Measurements from ENCODE around the gene WFS1.

Gene WFS1

DNA sequence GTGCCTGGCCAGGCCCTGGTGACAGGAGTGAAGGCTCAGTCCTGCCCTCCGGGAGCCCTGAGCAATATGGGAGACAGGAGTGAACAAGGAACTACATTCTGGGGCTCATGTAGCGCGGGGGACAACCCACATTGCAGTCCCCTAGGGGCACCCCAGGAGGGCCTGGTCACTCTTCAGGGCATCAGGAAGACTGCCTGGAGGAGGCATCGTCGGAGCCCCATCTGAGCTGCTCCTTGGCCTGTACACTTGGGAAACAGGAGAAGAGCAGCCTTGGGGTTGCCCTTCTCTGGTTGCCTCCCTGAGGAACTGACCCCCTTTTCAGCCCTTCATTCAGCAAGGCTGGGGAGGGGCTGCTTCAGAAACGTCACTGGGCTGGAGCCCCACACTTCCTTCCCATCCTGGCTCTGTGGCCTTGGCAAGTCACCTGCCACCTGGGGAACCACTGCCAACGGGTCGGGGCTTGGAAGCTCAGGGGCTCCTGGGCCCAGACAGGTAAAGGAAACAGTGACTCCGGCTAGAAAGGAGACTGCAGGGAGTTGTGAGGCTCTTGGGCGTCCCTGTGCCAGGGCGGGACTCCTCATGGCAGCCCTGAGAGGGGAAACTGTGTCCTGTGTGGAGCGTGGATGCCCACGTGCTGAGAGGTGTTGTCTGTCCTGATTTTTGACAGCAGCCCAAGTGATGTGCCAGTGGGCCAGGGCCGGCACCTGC is 10.1 kb downstream of the WFS1 start:
- no peak for DNase-seq (ENCODE audit: low spot score)
- no peak for FAIRE-seq

DNA sequence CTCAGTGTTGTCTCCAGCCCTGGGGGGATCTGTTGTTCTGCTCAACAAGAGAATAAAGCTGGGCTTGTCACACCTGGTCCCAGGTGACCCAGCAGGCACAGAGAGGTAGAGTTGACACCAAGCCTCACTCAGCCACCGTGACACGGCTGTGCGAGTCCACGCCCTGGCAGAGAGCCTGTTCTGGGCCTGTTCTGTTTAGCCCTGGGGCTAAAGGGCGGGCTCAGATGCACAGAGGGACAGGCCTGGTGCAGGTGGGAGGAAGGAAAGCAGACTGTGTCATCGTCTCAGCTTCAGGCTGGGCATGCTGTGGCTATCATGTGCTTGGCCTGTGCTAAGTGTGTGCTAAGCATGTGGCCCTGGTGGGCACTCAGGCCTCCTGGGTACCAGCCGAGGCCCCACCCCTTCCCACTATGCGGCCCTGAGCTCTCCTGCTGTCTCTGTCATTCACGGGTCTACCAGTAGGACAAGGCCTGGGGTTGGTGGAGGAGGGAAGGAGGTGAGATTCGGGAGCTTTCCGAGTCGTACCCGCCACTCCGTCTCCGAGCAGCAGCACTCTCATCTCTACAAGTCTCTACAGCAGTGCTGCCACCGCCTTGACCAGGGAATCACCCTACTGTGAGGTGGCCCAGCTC is 10.8 kb downstream of the WFS1 start:
- FAIRE-seq, result no peak
- no peak for DNase-seq (ENCODE audit: low spot score)

DNA sequence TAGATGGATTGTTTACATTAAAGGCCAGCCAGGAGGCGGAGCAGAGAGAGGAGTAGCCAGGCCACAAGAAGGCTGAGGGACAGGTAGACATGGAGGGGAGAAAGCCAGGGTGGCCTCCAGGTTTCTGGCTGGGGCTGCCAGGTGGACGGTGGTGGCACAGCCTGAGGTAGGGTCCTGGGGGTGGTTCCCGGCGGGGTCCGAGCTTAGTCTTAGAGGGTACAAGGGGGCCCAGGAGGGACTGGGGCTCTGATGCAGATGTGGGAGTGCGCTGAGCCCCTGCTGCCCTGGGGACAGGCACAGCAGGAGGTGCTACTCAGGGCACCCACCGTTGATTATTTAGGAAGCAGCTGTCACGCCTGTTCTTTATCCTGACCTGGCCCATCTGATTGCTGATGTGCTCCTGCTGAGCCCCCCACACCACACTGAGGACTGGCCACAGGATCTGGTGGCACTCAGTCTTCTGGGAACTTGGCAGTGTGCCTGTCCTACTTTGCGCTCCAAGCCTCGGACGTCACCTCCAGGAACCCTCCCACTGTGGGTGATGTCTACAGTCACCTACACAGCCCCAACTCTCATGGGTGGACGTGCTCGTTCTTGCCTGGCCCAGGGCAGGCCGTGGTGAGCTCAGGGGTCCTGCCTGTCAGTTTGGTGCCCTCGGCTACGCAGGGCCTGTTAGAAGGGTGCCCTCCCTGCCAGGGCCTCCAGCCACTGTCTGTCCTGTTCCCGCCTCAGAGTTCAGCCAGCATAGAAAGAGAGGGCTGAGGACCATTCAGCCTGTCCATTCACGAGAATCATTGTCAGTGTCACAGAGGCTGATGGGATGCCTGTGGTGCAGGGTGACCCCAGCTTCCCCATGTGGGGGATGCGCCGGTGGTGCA is 12.0 kb downstream of the WFS1 start:
- no peak for DNase-seq (ENCODE audit: low spot score)
- no peak for FAIRE-seq

DNA sequence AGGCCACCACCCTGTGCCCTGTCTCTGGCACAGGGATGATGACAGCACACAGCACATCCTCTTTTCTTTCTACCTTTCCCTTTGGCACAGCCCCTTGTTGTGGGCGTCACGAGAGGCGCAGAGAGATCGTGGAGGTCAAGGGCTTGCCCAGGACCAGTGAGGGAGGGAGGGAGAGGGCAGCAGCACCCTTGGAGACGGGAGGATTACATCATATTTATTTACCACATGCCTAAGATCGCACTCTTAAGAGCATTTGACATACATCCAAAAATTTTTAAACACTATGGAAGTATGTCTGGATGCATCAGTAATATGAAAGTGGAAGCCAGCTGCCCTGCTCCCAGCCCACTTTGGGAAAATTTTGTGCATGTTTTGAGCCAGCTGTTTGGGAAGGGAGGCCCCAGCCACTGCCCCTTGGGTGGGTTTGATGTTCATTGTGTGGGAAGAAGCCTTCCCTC is 12.7 kb downstream of the WFS1 start:
- FAIRE-seq (no peak), DNase-seq (ENCODE audit: low spot score) (no peak)

DNA sequence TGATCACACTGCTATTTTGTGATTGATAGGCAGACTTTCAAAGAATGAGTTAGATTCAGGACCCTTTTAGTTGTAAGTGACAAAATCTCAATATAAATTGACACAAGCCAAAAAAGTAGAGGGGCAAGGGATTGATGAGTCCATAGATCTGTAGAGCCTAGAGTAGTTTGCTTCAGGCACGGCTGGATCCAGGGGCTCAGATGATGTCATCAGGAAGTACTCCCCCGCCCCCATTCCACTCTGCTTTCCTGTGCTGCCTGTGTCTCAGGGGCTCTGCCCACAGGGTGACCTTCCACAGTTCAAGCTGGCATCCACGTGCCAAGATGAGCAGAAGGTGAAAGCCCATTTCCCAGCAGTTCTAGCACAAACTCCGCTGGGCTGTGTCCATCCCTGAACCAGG is 13.6 kb downstream of the WFS1 start:
- no peak for DNase-seq (ENCODE audit: low spot score)
- no peak for FAIRE-seq

DNA sequence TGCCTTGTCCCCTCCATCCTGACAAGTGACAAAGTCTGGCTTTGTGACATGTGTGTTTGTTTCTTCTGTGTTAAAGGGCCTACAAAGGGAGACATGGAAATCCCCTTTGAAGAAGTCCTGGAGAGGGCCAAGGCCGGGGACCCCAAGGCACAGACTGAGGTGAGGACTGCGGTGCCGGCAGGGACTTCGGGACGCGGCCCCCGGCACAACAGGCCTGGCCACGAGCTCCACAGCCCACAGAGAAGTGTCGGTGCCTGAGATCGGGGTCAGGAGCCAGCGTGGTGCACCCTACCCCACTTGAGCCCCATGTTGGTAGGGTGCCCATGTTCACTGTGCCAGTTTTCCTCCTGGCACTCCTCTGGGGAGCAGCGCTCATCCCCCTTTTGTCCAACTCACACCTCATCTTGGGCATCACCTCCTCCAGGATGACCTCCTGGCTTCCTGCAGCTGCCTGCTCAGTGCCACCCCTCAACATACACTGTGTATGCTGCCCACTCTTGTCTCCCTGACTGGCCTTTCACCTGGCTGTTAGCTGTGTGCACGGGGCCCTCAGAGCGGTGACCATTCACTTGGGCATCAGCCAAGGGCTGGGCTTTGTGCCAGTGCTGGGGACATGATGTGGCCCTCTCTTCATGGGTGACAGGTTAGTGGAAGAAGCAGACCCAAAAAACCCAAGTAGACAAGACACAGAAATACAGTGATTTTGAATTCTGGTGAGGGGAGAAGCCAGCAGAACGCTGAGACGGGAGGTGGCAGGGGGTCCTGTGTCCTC is 17.6 kb downstream of the WFS1 start:
- FAIRE-seq, result no peak
- DNase-seq (ENCODE audit: low spot score), result no peak

DNA sequence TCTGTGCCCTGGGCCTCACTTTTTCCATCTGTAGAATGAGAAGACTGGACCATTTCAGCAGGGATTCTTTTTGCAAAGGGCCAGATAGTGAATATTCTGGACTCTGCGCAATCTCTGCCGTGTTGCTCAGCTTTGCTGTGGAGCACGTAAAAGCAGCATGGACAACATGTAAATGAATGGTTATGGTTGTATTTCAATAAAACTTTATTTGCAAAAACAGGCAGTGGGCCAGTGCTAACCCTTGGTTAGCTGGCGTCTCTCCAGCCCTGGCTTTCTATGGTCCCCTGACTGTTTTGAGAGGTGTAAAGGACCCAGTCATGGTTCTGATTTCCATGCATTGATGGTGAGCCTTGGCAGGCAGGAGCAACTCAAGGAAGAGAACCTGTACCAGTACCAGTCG is 18.7 kb downstream of the WFS1 start:
- FAIRE-seq, result no peak
- no peak for DNase-seq (ENCODE audit: low spot score)

DNA sequence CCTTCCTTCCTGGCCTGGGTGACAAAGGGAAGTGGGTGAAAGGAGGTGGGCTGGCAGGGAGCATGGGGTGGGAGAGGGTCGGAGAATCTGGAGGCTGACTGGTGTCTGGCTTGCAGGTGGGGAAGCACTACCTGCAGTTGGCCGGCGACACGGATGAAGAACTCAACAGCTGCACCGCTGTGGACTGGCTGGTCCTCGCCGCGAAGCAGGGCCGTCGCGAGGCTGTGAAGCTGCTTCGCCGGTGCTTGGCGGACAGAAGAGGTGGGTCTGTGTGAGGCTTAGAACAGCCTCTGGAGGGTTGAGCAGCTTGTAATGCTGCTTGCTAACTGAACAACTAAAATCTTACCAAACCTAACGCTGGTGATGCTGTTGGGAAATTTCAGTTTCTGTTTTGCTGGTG is 19.2 kb downstream of the WFS1 start:
- FAIRE-seq (no peak), DNase-seq (ENCODE audit: low spot score) (no peak)

DNA sequence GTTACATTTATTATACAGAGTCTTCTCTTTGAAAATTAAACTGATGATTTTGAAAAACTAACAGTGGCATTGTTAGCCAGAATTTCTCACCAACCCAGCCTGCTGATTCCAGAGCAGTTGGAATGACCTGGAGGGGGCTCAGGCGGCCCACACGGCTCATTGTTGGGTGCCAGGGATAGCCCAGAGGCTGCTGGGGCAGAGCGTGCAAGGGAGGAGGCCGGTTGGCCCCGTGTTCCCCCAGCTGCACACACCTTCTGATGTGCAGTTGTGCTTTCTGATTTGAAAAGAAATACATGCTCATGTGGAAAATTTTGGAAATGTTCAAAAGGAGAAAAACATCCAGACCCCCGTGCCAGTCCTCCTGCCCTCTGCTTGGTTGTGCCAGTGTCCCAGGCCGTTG is 20.6 kb downstream of the WFS1 start:
- FAIRE-seq, result no peak

DNA sequence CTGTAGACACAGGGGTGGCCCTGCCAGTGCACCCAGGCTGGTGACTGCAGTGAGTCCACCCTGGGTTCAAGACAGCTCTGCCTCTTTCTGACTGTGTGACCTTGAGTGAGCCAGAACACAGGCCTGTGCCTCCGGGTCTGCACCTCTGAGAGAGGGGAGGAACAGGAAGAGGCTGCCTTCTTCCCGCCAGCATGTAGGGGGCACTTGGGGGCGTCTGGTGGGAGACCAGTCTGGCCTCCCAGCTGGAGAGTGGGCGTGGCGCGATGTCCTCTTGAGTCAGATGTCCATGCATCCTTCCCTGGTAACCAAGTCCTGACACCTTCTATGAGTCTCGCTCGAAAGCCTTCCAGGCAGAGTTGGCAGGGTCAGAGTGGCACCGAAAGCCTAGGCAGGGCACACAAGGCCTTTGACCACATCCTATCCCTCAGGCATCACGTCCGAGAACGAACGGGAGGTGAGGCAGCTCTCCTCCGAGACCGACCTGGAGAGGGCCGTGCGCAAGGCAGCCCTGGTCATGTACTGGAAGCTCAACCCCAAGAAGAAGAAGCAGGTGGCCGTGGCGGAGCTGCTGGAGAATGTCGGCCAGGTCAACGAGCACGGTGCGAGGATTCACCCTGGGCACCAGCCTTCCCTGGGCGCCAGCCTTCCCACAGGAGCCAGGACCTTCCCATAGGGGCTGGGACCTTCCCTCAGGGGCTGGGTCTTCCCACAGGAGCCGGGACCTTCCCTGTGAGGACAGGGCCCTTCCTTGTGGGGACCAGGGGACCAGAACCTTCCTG is 21.3 kb downstream of the WFS1 start:
- no peak for FAIRE-seq
- DNase-seq (ENCODE audit: low spot score), result no peak

More for the DNA sequence above, 20.6 kb downstream of the WFS1 start:
- DNase-seq (ENCODE audit: low spot score), result no peak

DNA sequence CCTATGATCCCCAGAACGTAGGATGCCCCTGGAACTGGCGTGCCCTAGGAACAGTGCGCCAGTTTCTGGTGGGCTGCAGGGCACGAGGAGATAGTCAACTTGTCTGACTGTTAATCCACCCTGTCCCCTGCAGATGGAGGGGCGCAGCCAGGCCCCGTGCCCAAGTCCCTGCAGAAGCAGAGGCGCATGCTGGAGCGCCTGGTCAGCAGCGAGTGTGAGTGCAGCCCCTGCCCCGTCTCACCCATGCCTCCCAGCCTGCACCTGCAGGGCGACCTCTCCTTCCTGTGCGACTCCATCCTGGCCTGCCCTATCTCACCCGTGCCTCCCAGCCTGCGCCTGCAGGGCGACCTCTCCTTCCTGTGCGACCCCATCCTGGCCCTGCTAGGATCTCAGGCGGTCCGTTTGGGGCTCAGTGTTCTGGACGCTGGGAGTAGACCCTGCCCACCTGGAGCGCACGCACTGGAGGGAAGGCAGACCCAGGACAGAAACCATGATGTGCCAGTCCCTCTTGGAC is 22.2 kb downstream of the WFS1 start:
- DNase-seq (ENCODE audit: low spot score) (no peak), FAIRE-seq (no peak)

DNA sequence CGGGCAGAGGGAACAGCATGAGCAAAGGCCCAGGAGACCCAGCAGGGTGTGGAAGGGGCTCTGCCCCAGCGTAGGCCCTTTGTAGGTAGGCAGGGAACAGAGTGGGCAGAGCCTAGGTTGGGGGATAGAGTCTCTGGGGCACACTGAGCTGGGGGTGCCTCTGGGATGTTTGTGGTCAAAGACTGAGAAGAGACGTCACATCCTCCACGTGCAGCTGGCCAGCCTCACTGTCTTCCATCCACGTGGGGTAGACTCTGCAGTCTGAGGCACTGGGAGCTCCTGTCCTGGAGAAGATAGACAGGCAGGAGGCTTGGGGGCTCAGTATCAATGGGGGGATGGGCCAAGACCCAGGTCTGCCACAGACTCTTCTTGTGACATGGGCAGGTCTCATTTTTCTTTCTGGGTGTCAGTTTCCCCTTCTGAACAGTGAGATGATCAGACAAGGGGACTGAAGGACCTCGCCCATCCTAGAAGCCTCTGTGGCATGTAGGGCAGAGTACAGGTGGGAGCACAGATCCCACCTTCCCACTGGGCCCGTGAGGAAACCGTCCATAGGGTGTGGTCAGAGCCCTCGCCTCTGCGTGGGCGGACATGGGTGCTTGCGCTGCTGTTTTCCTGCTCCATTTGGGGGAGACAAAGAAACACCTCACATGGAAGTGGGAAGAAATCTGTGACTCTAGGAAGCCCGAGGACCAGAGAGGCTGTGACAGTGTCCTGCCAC is 22.9 kb downstream of the WFS1 start:
- DNase-seq (ENCODE audit: low spot score), result no peak
- FAIRE-seq, result no peak

DNA sequence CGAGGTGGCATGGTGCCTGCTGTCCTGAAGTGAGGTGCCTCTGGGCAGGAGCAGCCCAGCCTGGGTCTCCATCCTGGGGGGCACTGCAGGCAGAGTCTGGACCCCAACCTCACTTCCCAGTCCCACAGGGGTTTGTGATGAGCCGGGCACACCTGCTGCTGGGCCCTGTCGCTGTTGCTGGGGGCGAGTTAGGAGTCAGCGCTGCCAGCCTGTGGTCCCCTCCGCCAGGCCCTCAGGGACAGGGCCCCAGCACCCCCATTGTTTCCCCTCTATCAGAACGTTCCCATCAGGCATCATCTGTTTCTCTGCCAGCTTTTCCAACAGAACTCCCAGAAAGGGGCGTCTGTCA is 23.4 kb downstream of the WFS1 start:
- no peak for FAIRE-seq

DNA sequence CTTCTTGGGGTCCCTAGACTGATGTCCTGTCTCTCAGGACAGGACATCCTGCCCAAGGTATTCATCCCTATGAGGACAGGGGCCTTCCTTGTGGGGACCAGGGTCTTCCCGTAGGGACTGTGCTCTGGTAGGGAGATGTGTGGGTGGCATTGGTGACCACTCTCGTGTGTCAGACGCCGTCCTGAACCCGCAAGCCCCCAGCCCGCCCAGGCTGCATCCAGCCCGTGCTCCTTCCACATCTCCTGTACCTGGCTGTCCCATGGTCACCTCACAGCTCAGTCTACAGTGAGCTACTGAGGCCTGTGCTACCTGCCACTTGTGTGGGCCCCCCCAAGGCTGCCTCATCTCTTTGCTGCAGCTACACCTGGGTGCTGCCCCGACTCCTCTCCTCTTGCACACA is 24.0 kb downstream of the WFS1 start:
- FAIRE-seq (no peak), DNase-seq (ENCODE audit: low spot score) (no peak)

More for the DNA sequence above, 23.4 kb downstream of the WFS1 start:
- no peak for DNase-seq (ENCODE audit: low spot score)

DNA sequence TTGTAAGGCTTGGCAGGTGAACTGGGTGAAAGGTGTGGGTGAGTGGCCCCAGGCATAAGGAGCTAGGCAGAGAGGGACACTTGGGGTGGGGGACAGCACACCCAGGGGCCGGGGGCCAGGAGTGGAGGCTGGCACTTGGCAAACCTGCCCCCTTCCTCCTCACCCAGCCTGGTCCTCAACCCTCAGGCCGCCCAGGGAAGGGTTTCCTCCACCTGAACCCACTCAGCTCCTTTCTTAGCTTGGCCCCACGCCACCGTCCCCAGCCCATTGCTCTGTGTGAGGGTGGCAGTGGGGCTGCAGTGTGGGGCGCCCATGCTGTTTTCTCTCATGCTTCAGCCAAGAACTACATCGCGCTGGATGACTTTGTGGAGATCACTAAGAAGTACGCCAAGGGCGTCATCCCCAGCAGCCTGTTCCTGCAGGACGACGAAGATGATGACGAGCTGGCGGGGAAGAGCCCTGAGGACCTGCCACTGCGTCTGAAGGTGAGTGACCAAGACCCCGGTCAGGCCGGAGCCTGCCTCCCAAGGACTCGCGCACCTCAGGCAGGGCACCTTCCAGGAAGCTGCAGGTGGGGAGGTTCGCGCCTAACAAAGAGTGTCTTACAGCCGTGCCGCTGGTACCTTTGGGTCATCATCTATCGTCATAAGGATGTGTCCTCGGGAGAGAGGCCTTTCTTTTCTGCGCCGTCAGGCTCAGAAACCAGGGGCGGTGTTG is 25.2 kb downstream of the WFS1 start:
- FAIRE-seq, result no peak

DNA sequence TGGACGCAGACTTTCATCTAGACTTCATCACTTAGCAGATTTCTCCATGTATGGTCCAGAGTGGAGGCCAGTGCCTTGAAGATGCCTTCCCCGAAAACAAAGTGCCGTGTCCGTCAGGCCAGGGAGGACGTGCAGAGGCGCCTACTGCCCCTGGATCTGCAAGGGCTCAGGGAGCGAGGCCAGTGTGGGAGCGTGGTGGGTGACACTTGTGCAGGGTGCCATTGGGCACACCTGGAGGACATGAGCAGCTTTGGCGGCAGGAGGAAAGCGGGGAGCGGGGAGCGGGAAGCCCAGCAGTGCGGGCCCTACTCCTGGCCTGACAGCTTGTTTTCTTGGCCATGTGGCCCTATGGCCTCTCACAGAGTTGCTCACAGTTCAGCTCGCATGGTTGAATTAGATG is 25.8 kb downstream of the WFS1 start:
- DNase-seq (ENCODE audit: low spot score) (no peak), FAIRE-seq (no peak)

More for the DNA sequence above, 25.2 kb downstream of the WFS1 start:
- DNase-seq (ENCODE audit: low spot score), result no peak

DNA sequence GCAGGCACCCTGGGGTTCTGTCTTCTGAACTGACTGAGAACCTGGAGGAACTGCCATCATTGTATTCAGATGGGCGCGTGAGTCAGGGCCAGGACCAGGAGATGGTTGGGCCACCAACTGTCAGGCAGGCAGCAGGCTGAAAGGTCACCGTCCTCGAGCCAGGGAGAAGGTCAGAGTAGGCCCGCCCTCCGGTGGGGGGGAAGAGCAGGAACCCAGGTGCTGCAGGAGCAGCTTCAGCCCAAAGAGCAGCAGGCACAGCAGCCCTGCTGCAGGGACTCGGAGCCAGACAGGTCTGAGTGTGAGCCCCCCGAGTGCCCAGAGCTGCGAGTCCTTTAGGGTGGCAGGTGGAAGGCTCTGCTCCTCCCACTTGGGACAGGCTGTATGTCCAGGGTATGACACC is 26.4 kb downstream of the WFS1 start:
- DNase-seq (ENCODE audit: low spot score) (no peak), FAIRE-seq (no peak)

DNA sequence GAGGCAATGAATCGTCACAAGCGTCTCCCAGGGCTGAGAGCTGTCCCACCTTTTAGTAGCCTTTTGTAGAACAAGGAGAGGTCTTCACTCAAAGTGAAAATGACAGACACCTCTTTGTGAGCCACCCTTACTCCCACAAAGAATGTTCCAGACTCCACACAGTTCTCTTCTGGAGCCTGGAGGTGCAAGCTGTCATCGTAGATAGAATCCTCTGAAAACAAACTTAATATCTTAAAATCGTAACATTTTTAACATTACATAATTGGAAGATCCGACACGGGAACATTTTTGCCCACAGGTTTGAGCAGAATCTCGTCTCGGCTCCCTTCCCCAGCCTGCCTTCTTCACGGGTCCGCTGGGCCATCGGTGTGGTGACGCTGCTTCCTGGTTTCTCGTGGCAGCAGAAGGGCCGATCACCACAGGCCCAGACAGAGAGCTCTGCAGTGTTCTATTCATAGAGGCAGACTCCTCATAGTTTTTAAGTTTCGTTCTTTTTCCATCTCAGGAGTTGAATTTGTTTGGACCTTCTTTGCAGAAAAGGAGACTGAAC is 27.7 kb downstream of the WFS1 start:
- FAIRE-seq, result no peak
- DNase-seq (ENCODE audit: low spot score), result no peak

DNA sequence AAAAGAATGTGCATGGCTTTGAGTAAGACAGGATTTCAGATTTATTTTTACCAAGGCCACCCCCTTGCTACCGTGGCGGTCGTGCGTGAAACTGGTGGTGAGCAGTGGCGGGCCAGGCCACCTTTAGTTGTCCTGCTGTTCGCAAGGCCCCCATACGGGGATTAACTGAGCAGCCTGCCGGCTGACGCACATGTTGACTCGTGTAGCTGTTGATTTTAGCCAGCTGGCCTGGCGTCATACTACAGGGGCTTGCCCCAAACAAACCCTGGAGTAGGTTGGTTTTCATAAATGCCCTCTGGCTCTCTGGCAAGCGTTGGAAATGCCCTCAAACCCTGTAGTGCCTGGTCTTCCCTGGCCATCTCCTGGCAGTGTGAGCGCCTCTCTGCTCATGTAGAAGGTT is 28.4 kb downstream of the WFS1 start:
- no peak for DNase-seq (ENCODE audit: low spot score)
- no peak for FAIRE-seq

Measured in urothelium cell line (cell line).